Measurements from ENCODE around the gene SPAG16.

GRCh38 chr2:213818436-213818835, 534.2 kb downstream of the SPAG16 start:
- no peak for TF ChIP-seq RARB (CRISPR knock-in tag; IDR thresholded peaks at IDR 0.05)
- TF ChIP-seq PATZ1 (CRISPR knock-in tag; IDR thresholded peaks at IDR 0.05; ENCODE audit: borderline replicate concordance) = no peak
- no peak for TF ChIP-seq SNAI2 (CRISPR knock-in tag; IDR thresholded peaks at IDR 0.05)
- TF ChIP-seq TOX (CRISPR knock-in tag; IDR thresholded peaks at IDR 0.05; ENCODE audit: borderline replicate concordance) = no peak
- TF ChIP-seq ZNF565 (CRISPR knock-in tag; conservative IDR thresholded peaks at IDR 0.05; ENCODE audit: low read depth) = no peak
- no peak for TF ChIP-seq OSR1 (CRISPR knock-in tag; IDR thresholded peaks at IDR 0.05)
- no peak for TF ChIP-seq GLIS3 (CRISPR knock-in tag; IDR thresholded peaks at IDR 0.05)
- no peak for TF ChIP-seq CSDC2 (CRISPR knock-in tag; IDR thresholded peaks at IDR 0.05)
- no peak for TF ChIP-seq ZFP3 (CRISPR knock-in tag; IDR thresholded peaks at IDR 0.05)
- no peak for TF ChIP-seq CSRNP3 (CRISPR knock-in tag; IDR thresholded peaks at IDR 0.05)
